GM19240 (cell line): ENCODE results near the gene SHROOM1.

Experiments used
- DNase-seq: peaks from one replicate; pipeline ENCODE4 v3.0.0; 2011; ENCODE audit warnings: low spot score; ENCODE audit not compliant: insufficient read length

Gene SHROOM1

DNA sequence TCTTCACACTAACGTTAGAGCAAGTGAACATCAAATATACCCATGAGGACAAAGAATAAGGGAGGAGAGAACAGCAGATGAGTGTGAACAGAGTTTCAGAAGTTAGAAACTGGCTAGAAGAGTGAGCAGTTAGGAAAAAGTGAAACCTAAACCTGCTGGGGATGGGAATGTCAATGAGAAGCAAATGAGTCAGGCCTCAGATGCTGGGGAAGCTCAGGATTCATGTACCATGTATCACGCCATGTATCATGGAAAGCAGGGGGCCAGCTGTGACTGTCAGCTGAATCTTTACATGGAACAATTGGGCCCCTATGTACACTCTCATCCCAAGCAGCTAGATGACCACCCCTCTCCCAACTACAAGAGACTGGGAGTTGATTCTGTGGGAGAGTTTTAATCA is 19.6 kb upstream of the SHROOM1 start:
- no peak for DNase-seq

- no peak for DNase-seq
Measured at GRCh38 chr5:132849347-132849746, 18.9 kb upstream of the SHROOM1 start.

DNA sequence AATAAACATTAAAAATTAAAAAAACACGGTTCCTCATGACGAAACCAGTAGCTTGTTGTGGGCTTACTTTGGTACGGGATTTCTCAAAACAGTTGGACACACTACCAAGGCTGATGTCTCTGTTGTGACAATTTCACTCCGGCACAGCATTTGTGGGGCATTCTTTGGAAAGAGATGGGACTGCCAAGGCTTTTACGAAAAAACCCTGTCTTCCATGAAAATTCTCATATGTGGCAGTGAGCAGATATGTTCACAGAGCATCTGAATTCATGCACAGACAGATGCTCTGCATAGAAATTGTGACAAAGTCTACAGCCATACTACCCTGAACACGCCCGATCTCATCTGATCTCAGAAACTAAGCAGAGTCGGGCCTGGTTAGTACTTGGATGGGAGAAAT is 17.8 kb upstream of the SHROOM1 start:
- no peak for DNase-seq

DNA sequence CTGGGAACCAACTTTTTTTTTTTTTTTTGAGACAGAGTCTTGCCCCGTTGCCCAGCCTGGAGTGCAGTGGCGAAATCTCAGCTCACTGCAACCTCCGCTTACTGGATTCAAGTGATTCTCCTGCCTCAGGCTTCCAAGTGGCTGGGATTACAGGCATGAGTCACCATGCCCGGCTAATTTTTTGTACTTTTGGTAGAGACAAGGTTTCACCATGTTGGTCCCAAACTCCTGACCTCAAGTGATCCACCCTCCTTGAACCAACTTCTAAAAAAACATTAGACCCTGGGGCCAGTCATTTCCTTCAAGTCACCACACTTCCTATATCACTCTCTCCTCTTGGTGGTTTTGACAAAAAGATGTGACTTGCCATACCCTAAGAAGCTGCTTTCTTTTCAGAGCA is 10.9 kb upstream of the SHROOM1 start:
- DNase-seq, result no peak

- DNase-seq, result no peak
Measured at GRCh38 chr5:132840896-132841295, 10.4 kb upstream of the SHROOM1 start.

- no peak for DNase-seq
Measured at GRCh38 chr5:132840313-132840712, 9.9 kb upstream of the SHROOM1 start.

DNA sequence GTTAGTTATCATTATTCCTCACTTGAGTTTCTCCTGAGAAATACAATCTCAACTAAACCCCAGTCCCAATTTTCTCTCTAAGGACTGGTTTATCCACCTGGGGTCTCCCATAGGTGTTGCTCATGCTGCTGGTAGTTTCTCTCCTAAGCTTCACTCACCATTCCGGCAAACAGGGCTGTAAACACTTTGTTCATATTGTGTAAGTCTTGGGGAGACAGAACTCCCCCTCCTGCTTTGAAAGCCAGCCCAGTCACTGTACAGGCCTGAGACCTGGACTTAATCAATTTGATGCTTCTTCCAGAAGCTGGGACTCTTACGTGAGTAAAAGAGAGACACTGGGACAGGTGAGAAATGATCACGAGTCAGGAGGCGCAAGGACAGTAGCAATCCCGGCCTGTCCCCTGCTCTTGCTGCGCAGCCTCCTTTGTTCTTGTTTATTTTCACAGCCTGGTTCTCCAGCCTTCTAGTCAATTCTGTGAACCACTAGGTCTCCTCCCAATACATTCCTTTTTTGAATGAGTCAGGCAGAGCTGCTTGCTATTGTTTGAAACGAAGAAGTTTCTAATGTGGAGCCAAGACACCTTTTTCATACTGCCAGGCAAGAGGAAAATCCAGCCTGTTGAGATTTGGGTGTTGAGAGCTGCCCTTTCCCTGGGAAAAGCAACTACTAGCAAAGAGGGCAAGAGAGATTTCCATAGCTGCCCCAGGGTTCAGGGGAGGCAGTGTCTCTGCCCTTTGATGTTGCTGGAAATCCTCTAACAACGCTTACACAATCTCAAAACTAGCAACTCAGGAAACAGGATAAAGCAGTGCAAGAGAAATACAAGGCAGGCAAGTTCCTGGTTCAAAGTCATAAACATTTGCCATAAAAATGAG is 9.2 kb upstream of the SHROOM1 start:
- no peak for DNase-seq

- DNase-seq, result no peak
Measured at GRCh38 chr5:132838516-132839282, 8.3 kb upstream of the SHROOM1 start.

GRCh38 chr5:132837868-132838267 is 7.4 kb upstream of the SHROOM1 start:
- no peak for DNase-seq

GRCh38 chr5:132836852-132837251 is 6.4 kb upstream of the SHROOM1 start:
- DNase-seq, result no peak

DNA sequence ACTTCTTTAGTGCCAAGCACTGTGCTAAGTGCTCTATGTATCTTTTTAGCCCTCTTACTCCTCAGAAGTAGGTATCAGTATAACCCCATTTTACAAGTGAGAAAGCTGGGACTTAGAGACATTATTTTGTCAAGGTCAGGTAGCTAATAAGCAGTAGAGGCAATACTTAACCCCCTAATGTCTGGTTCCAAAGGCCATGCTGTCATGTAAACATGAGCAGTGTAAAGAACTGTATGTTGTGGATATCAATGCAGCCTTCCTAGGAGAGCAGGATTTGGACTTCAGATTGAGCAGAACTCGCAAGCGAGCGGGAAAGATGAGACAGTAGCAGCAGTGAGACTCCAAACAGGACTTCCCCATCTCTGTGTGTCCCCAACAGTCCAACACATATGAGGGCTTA is 3.6 kb upstream of the SHROOM1 start:
- DNase-seq, result no peak

DNA sequence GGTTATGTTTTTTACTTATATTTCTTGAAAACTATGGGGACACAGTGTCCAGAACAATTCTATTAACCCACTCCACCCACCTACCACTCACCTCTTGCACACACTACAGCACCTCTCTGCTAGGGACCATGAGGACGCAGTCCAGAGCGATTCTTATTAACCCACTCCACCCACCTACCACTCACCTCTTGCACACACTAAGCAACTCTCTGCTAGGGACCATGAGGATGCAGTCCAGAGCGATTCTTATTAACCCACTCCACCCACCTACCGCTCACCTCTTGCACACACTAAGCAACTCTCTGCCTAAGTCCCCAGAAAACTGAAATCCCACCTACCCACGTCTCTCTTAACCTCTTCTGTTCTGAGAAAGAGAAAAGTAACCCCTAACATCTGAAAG is 2.2 kb upstream of the SHROOM1 start:
- no peak for DNase-seq

- no peak for DNase-seq
Measured at GRCh38 chr5:132831095-132831860, 831 bp upstream of the SHROOM1 start.

- DNase-seq, result peak; percentile 89
Measured at GRCh38 chr5:132829742-132830435, 558 bp downstream of the SHROOM1 start.

DNA sequence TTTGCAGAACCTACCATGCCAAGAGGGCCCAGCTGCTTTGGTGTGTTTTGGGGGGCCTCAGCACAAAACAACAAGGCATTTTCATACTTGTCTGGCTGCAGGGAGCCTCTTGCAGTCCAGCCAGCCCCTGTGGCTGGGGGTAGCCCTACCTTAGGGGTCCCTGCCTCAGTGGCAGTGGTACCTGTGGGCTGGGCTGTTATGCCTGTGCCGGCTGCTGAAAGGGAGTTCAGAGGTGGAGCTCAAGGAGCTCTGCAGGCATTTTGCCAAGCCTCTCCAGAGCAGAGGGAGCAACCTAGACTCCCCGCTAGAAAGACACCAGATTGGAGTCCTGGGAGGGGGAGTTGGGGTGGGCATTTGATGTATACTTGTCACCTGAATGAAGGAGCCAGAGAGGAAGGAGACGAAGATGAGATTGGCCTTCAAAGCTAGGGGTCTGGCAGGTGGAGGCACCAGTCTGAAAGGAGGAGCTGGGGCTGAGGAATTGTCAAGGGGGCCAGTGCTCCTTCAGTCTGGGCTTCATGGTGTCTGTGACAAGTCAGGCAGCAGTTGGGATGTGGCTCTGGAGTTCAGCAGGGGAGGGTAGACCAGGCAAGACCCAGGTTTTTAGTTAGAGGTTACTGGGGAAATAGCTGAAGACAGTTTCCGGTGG is 1.5 kb downstream of the SHROOM1 start:
- DNase-seq, result no peak

DNA sequence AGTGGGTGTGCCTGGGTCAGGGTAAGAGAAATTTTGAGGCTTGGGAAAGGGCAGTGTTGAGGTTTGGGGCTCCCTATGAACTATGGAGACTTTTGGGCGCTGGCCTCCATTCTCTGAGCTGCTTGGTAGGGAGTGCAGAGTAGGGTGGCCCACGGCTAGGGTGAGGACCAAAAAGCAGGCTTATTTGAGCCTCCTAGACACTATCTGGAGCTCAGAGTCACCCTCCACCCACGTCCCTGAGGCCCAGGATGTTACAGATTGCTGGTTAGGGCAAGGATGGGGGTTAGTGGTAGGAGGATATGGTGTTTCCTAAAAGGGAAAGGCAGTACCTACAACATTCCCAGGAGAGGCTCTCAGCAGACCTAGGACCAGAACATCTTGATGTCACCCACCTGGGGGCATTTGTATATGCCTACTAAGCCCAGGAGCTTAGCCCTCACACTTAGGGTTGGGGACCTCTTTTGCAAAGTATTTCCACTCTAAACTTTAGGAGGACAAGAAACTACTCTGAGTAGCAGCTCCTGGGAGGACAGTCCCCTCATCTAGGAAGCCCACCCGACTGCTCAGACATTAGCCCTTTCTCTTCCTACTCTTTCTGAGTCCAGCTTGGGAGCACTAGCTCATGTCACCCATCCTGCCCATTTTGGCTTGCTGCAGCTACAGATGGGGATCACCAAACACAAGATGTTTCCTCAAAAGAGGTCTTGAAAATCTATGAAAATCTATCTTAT is 2.3 kb downstream of the SHROOM1 start:
- no peak for DNase-seq

GRCh38 chr5:132826424-132827082 is 3.9 kb downstream of the SHROOM1 start:
- no peak for DNase-seq

GRCh38 chr5:132825834-132826391 is 4.5 kb downstream of the SHROOM1 start:
- DNase-seq, result no peak
